Stimulated activated CD4-positive, alpha-beta T cell treated with anti-CD3 and anti-CD28 coated beads, Interleukin-12 subunit alpha, Interleukin-12 subunit beta, amount 100 ng/mL, for 4 hours (primary cell): Measurements from ENCODE around the gene DPCD.
"Not testable (repeated sequence)": the region's sequence is repeated elsewhere in the genome, so short reads cannot be mapped to it uniquely, and the experiment has no call there.

Source experiments
- DNase-seq: peaks from one replicate; pipeline ENCODE4 v3.0.0-alpha.2; 2020

Gene DPCD

DNA sequence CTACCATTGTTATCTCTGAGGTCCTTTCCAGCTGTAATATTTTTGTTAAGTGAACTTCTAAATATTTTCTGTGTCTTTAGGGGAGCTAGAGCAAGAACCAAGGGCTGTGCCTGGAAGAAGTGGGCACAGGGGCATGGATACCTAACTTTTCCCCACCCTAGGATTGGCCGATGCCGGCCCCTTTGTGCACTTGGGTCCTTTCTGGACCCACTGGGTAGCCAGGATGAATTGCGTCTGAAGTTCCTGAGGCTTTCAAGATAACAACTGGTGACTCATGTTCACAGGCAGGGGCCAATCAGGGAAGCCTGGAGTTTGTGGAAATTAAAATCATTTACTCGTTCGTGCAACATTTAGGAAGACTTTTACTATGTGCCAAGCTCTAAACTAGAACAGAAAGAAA, 758 bp downstream of the DPCD start:
- DNase-seq: no peak

GRCh38 chr10:101593331-101593730, 5.2 kb downstream of the DPCD start:
- not testable (repeated sequence) for DNase-seq

DNA sequence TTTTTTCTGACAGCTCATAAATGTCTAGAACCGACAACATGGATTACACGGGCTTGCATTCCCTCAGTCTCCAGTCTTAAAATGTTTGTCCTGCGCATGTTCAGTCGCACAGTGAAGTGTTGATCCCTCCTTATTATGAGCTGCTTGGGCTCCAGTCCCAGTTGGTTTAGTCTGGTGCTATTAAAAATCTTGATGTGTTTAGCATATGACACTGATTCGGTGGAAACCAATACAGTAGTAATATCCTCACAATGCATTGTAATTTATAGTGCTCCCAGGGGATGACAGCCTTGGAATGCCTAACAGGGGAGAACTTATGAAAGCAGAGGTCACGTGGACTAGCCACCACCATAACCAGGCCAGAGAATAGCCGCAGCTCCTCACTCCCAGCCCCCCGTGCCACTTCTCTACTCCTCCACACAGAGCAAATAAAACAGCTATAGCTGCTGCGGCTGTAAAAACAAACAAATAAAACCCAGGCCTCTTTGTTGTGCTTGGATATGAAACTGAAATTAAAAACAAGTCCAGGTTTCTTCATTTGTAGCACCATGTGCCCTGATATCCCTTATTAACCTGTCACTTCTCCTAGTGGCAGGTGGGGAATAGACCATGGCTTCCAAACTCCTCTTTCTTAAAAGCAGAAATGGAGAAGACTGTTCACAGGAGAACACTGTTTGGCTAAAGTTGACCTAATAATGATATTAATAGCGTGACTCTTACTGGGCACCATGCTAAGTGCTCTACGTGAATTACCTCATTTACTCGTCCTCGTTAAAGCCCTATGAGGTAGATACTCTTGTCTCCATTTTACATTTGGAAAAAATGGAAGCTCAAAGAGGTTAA, 7.7 kb downstream of the DPCD start:
- no peak for DNase-seq

GRCh38 chr10:101597091-101597900, 9.2 kb downstream of the DPCD start:
- DNase-seq: no peak

DNA sequence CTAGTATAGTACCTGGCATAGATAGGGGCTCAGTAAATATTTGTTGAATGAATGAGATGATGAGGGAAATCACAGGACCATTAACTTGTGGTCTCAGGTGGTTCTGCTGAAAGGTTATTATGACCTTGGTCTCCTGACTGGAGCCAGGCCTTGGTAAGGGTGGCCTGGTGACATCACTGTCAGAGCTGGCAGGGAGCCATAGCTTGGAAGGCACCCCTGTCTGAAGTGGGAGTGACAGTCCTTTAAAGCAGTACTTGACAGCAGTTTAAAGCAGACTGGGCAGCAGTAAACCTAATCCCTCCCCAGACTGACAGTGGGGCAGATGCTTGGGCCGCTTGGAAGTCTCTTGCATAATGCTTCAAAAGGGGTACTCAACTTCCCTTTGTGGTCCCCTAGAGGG, 13.4 kb downstream of the DPCD start:
- DNase-seq: no peak

- peak; percentile 66 for DNase-seq
These were observed 14.8 kb downstream of the DPCD start for GRCh38 chr10:101602761-101603398.

- no peak for DNase-seq
These were observed 19.0 kb downstream of the DPCD start for GRCh38 chr10:101607124-101607523.

DNA sequence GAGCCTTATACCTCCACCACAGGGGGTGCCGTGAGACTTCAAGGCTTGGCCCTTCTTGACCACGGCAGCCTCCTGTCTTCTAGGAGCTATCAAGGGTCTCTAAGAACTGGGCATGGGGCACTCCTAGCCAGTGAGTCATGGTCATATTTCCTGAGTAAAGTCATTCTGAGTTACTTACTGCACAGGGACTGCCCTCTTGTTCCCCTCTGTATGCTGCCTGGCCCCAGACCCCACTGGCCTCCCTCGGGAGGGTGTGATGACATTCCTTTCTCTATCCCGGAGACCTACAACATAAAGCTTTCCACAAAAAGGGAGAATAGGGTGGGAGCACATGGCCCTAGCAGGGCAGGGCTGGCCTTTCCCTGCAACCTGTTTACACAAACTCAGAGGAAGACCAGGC, 21.4 kb downstream of the DPCD start:
- DNase-seq: no peak

GRCh38 chr10:101611096-101611905, 23.2 kb downstream of the DPCD start:
- no peak for DNase-seq

GRCh38 chr10:101612086-101612485, 24.0 kb downstream of the DPCD start:
- DNase-seq: no peak

DNA sequence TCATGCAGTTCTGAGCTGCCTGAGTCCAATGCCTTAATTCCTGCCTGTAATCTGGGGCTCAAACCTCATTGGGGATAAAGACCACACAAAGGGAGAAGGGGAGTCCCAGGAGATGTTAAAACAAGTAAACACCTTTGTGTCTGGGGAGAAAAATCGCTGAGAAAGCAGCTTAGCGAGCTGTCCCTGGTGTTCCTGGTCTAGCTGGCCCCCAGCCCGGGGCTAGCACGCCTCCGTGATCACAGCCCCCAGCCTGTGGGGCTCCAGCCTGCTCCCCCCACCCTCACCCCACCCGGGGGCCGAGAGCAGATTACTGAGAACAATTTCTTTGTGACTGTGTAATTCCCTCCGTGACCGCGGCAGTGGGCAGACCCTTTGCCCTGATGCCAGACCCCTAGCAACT, 24.8 kb downstream of the DPCD start:
- no peak for DNase-seq

- no peak for DNase-seq
These were observed 25.5 kb downstream of the DPCD start for GRCh38 chr10:101613646-101614045.

DNA sequence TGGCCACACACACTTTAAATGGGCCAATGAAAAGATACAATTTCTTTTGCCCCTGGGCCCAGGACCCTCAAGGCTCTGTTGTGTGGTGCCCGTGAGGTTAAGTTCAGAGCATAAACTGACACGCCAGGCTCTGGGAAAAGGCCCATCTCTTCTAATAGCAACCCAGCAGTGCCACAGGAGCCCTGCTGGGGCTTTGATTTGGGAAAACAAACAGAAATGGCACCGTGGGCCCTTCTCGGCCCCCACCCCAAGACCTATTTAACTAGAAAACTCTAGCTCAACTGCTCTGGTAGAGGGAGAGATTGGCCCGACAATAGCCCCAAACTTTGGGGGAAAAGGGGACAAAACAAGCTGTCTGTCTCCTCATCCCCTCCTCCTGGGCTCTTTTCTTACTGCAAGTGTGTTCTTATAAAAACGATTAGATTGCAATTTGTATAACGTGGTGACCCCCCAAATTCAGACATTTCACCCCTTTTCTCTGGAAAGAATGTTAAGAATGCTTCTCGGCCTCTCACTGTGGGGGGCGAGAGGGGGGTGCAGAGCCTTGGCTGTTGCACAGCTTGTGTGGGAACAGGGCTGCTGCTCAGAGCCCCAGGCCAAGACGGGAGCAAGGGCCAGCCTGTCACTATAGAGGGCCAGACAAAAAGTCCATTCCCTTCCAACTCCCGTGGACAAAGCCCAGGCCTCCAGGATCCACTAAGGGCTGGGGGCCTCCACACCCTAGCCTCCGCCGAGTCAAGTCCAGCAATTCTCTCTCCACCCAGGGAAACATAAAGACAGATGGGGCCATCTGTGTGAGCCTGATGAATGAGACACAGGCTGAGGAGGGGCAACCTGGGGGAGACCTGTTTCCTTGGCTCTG, 26.8 kb downstream of the DPCD start:
- DNase-seq: no peak

DNA sequence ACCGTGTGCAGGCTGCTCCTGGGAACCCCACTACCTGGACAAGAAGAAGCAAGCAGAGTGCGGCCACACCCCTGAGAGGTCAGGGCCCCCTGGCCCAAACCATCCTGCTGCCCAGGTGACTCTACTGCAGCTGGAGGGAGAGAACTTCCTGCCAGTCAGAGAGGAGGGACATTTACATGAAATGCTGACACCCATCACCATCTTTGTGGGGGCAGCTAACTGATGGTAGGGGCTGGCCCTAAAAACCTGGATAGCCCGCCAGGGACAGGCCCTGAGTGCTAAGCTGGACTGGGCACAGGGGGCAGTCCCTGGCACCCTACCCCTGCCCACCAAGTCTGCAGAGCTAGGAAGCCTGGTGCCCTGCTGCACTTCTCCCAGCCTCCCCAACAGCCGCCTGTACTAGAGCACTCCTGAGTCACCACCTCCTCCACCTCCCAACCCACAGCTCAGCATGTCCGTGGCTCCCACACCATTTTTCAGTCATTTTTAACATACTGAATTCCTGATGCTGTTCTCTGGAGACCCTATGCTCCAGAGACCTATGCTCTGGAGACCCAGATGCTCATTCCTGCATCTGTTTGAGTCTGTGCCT, 27.5 kb downstream of the DPCD start:
- DNase-seq: no peak

DNA sequence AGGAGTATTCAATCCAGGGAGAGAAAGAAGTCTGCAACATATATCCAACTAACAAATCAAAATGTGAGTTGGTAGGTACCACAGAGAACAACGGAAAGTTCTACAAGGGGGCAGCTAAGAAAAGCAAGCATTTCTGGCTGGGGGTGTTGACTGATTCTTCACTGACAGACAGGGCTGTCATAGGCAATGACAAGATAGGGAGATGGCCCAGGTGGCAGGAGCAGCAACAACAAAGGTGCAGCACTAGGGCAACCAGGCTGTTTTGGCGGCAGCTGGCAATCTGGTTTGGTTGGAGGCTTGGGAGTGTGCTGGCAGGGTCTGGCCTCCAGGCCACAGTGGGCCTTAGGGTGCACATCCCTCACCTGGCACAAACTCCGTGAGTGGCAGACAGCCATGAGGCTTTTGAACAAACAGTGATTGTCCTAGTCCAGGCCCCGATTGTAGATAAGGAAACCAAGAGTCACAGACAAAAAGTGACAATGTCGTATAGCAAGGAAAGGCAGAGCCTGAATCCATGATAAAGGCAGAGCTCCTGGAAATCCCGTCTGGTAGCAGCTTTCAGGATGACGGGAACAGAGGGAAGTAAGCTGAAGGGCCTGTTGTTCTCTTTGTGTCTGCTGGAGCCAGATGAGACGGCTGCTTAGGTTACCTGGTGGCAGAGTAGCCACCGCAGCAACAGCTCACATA, 28.4 kb downstream of the DPCD start:
- no peak for DNase-seq

DNA sequence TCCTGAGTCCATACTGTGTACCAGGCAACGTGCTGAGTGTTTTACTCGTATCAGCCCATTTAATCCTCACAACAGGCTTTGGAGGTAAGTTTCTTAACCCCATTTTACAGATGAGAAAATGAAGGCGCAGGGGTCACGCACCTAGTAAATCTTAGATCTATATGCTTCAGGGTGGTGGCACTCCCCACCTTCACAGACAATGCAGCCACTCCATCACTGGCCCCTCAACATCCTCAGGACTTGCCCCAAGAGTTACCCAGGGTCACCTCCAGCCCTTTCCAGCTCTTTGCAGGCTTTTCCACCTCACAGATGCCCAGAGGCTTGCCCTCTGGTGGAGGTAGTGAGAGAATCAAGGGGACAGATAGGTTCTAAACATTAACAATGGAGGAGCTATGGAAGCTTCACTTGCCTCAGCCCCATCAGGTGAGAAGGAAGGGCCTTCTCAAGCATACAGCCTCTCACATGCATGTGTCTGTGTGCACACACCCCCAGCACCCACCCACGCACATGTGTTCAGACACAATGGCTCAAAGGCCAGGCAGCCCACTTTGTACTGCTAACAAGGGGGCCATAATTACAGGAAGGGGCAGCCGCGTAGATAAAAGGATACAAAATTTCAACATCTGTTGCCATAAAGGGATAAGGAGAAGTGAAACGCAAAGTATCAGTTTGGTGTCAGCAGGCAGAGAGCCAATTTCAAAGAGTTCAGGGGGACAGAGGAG, 29.1 kb downstream of the DPCD start:
- DNase-seq: no peak

- no peak for DNase-seq
These were observed 29.9 kb downstream of the DPCD start for GRCh38 chr10:101617824-101618568.

DNA sequence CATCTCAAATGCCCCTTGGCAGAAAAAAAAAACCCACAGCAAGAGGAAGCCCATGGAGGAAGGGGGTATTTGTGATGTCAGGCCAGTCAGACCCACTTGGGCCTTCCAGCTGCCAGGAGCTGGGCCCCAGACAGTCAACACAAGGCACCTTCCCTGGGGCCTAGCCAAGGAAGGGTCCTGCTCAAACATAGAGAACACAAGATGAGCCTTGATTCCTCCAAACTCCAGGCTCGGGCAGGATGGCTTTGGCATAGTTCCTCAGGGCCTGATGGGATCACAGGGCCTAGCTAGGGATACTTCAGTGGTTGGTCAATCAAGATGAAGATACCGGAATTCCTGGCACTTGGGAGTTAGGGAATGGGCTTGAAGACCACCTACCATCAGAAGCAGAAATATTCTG, 30.8 kb downstream of the DPCD start:
- no peak for DNase-seq

DNA sequence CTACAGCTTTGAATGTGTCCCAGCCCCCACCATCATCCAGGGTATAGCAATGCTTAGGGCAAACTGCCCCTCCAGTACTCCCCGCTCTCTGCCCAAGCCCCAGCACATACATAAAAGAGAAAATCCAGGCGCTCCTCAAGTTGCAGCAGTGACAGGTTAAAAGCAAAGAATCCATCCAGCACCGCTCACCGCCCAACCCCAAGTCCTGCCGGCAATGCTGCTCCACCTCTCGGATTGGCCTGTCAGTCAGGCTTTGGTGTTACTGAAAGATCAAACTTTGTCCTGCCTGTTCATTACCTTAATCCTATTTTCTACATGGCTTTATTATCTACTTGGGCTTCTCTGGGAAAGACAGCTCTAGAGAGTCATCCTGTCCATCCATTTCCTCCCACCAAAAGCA, 31.9 kb downstream of the DPCD start:
- no peak for DNase-seq
